Cerebellar cortex (tissue), 1 donor: ENCODE results near the gene TPPP3.

Source experiments
- DNase-seq: peaks from one replicate; pipeline ENCODE4 v3.0.0-alpha.2; 2015; ENCODE audit warnings: low spot score

TPPP3 gene

DNA sequence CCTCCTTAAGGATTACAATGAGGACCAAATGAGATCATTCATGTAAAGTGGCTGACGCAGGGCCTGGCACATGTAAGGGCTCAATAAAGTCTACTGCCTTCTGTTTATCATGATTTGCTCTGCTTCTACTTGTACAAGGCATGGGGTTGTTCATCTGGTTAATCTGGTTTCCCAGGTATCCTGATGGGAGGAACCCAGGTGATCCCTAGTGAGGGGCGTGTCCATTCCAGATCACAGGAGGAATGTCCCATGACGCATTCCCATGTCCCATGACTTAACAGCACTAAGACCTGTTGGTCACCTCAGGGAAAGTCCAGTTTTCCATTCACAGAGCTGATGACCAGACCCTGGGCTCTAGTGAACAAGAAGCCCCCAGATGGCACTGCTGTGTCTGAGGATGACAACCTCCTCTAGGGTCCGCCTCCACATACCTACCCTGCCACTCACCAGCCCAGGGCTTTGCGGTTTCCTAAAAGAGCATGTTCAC, 11.5 kb upstream of the TPPP3 start:
- DNase-seq, result no peak

DNA sequence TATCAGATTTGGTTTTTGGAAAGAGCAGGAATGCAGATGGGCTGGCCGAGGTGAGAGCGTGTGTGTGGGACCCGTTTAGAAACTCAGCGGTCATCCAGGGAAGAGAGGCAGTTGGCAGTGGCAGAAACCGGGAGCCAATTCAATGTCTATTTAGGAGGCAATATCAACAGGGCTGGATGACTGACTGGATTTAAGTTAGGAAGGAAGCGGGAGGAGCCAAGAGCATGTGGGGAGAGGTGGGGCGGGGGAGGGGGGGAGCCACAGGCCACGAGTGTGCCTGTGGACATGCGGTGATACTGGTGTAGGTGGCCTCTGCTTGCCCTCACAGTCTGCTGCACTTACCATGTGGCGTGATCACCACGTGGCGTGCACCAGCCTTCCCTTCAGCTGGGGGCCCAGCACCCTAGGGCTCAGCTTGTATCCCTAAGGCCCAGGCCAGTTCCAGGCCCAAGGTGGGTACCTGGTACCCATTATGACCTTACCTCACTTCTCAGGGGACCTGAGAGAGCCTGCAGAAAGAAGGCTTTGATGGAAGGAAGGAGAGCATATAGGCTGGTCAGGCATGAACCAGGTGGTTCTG, 10.8 kb upstream of the TPPP3 start:
- no peak for DNase-seq

DNA sequence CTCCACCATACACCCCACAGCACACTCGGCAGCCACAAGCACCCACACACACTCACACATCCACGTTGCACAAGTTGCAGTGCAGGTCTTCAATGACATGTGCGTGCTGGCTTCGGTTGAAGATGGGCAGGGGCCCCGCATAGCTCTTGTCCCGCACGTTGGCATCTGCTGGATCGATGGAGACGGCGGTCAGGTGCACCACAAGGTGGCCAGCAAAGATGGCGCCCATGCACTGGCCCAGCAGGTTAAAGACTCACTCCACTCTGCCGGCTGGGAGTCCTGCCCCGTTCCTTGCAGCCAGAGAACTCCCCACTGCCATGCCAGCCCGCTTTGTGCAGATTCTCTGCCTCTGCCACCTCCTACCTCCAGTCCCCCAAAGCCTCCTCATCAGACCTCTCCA, 7.6 kb upstream of the TPPP3 start:
- no peak for DNase-seq

DNA sequence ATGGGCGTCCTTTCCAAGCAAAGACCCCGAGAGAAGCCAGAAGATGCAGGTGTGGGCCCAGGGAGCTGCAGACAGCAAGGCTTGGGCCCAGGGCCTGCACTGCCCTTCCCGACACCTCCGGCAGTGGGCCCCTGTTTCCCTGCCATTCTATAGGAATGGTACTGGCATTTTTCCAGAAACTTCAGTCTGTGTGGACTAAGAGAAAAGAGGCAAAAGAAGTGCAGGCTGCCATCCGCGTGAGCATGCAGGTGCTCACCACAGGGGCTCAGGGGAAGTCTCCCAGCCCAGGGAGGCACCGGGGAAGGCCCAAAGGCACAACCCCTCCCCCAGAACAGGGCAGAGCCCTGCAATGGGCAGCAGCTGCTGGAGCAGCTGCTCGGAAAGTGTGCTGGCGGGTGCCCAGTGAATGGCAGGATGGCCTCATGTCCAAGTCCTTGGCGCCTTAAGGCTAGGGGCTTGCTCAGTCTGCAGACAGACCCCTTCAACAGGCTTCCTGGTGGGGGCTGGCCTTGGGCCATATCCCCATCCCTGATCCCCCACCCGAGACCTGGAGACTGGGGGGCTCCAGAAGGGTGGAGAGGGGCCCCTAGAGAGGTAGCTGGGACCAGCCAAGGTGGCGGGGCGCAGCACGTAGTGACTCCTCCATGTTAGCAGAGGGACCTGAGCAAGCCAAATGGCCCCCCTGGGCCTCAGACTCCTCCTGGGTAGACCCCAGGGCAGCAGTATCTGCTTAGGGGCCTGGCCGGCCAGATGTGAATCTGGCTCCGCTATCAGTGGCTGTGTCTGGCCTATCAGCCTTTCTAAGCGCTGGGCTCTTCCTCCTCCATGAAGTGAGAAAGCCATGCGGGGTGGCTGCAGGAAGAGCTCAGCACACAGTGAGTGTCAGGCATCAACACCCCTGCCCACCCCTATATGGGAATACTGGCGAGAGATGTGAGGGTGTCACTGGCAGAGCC, 6.7 kb upstream of the TPPP3 start:
- no peak for DNase-seq

DNA sequence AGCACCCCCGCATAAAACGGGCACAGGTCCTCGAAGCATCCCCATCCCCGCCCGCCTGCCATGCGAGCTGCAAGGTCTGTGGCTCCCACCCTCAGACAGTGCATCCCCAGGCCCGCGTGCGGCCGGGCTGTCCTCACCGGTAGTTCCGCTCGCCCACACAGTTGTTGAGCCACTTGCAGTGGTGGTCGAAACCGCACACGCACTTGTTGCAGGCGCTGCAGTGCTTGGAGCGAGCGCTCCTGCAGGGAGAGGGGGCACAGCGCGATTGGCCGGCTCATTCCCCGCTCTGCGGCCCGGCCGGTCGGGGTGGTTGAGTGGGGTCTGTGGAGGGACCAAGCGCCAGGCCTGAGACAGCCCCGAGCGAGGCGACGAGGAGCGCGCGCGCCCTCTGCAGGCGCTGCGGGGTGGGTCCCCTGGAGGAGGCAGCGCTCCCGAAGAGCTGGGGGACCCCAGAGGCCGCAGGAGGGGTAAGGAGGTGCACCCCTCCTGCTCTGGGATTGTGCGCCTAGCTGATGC, 6.0 kb upstream of the TPPP3 start:
- DNase-seq, result no peak

DNA sequence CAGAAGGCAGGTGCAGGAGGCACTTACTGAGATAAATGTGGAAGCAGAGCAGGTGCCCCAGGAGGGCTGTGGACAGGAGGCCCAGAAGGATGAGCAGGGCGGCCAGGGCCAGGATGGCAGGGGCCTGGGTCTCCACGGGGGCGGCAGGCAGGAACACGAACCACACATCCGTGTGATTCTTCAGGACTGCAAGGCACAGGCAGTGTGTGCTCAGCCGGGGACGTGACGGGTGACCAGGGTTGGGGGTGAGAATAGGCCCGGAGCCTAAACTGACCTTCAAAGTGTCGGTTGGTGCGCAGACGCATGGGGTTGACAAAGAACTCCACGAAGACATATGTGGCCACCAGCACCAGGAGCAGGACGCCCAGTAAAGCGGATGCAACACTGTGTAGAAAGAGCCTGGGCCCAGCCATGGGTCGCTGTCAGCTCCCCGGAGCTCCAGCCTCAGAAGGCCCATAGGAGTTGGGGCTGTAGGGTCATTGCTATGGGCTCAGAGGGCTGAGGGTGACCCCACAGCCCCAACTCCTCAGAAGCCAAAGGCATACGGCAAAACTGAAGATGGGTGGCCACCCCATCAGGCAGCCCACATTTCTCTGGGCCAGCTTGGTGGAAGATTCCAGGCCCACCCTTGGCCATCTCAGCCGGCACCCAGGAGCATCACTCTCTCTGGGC, 5.4 kb upstream of the TPPP3 start:
- DNase-seq, result no peak

DNA sequence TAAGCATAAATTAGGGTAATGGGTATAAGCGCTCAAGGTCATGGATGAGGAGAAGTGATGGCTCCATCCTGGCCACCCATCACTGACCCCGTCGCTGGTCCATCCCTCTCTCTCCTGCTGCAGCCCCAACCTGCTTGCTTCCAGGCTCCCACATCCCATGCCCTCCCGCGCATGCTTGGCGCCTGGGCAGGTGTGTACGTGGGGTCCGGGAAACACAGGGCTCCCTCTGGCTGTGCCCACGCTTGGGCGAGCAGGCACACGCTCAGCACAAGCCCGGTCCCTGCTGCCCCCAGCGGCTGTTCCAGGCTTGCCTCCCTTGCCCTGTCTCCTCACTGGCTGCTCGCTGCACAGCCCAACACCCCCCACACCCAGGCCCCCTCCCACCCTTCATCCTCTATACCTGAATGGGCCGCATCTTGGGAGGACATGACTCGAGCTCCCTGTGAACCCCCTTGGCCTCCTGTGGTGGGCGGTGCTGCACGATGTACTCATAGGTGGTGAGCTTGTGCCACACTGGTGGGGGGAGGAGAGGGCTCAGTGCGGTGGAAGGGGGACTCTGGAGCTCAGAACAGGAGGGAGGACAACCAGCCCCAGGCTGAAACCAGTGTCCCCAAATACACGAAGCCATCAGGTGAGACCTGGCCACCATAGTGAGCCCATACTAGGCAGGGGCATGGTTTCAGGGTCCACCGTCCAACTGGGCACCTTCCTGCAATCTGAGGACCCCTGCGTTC, 4.7 kb upstream of the TPPP3 start:
- no peak for DNase-seq

DNA sequence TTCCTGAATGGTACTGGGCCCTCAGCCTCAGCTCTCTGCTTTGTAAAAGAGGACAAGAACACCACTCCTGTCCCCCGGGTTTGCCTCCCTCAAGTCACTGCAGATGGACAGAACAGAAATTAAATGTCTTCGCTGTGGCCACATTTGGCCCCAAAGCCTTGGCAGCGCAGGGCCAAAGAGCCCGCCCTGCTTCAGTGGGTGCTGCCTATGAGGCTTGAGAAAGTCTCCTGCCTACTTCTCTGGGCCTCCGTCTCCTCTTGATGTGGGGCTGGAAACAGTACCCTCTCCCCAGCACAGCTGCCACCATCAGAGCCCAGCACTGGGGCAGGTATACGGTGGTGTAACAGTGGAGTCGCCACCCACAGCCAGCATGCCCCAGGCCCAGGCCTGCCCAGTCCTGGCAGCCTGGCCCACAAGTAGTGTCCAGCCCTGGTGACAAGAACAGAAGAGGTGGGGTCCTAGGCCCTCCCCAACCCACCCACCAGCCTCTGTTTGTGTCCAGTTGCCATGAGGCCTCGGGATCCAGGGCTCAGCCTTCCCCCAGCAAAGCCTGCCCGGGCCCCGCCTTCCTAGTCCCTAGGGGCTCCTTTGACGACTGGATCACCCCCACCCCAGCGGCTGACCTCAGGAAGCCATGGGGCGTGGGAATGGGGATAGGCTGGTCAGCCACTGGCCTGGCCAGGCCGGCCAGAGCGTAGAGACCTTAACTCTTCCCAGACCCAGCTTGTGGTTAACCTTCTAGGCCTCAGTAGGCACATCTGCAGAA, 3.9 kb upstream of the TPPP3 start:
- DNase-seq, result no peak

DNA sequence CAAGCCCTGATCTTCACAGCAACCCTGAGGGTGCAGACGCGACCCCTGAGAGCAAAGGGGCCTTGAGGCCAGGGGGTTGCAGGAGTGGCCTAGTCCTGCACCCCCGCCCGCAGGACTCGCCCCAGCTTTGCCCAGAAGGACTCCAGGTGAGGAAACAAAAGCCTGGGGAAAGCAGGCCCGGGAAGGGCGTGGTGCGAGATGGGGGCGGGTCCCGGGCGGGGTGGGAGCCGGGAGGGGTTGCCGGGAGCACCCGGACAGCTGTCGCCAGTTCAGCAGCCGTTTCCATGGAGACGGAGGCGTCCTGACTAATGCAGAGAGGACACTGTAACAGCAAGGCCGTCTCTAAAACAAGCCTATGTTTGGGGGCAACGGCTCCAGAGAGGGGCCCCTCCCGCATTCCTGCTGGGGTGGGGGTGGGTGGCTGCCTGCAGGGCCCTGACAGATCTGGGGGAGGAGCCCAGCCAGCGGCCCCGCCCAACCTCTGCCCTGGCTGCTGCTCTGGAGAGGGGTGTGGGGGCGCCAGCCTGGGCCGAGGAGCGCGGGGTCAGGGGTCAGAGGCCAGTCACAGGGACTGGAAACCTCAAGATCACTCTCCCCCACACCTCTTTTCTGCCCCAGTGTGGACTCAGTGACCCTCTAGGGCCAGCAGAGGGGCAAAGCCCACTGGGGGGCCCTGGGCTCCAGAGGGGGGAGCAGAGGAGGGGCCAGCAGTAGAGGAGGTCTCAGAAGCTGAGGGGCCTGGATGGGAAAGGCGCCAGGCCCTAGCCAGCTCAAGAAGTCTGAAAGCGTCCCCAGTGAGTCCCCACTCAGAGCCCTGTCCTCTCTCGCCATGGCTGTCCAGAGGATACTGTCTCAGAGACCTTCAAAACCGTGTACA, 3.1 kb upstream of the TPPP3 start:
- DNase-seq, result no peak

DNA sequence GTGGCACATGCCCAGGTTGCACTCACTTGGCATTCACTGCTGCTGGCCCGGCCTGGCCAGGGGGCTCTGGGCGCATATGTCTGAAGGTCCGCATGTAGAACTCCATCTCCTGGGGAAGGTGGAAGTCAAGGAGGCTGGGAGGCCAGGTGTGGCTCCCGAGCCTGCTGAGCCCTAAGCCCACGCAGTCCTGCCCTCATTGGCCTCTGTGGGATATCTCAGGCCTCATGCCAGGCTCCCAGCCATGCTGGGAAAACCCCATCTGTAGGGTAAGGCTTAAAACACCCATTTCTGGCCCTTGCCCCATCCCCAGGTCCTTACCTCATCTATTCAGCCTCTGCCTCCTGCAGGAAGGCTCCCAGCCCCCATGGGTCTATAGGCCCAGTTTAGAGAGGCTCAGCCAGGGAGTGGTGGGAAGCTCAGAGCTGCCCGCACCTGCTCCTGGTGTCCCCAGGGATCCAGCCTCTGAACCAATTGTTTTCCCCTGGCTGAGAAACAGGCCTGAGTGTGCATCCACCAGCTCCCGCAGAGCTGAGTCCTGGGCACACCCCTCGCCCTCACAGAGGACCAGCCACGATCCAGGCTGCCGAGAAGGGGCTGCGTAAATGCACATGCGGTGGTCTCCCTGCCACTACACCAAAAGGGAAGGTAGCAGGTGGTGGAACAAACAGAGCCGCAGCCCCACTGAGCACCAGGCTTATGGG, 2.3 kb upstream of the TPPP3 start:
- DNase-seq, result no peak

DNA sequence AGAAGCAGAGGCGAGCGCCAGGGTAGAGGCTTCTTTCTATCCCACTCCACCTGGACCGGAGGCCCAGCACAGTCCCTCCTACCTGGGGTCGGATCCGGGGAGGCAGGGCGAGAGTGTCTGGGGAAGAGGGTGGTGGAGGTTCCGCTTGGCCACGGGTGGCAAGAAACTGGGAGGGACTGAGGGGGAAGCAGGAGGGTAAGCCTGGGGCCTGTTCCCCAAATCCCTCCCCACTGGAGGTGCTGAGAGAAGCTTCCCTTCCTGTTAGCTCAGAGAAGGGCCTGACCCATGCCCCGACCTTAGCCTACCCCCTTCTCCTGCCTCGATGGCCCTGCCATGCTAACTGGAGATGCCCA, 1.8 kb upstream of the TPPP3 start:
- DNase-seq, result no peak

DNA sequence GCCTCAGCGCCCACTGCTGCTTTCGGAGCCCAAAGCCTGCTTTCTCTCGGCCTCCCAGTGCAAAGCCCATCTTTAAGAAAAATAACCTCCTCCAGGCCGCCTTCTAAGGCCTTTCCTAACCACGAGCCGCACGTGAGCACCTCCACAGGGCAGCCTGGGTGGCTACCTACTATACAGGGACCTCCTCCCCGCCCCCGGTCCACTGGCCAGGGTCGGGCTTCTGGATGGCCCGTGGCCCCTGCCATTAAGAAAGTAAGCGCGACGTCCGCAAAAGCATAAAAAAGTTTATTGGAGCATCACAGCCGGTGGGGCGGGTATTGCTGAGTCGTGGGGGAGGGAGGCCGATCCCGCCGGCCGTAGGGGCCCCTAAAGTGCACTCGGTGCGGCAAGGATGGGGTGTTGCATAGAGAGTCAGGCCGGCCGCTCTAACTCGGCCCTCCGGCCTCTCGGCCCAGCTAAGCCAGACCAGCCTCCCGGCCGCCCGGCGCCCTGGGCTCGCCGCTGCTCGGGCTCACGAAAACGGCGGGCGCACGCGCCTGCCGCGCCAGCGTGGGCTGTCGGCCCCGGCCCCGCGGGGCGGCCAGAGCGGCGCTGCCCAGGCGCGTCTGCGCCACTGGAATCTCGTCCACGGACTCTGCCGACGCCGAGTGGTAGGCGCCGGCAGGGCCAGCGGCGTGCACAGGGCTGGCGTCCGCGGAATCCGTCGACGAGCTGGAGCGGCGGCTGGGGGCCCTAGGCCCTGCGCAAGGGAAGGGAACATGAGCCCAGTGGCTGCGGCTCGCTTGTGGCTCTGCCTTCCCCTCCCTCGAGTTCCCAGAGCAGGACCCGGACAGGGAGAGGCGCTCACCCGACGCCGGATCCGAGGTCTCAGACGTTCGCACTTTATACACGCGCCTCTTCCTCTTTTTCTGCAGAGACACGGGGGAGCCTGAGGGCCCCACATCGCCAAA, 1.1 kb upstream of the TPPP3 start:
- DNase-seq, result no peak

DNA sequence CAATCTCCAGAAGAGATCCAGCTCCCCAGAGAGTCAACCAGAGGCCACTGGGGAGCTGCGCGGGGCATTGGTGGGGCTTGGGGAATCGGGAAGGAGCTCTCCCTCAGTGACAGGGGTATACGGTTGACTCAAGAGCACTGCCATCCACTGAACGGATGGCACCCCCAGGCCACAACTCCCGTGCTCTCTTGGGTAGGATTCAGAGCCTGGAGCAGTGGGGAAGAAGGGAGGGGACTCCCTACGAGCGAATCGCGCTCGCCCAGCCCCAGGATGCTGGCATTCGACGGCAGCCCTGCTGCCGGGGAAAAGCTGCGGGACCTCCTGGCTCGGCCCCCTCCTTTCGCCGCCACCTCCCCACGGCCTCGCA, 473 bp upstream of the TPPP3 start:
- no peak for DNase-seq

DNA sequence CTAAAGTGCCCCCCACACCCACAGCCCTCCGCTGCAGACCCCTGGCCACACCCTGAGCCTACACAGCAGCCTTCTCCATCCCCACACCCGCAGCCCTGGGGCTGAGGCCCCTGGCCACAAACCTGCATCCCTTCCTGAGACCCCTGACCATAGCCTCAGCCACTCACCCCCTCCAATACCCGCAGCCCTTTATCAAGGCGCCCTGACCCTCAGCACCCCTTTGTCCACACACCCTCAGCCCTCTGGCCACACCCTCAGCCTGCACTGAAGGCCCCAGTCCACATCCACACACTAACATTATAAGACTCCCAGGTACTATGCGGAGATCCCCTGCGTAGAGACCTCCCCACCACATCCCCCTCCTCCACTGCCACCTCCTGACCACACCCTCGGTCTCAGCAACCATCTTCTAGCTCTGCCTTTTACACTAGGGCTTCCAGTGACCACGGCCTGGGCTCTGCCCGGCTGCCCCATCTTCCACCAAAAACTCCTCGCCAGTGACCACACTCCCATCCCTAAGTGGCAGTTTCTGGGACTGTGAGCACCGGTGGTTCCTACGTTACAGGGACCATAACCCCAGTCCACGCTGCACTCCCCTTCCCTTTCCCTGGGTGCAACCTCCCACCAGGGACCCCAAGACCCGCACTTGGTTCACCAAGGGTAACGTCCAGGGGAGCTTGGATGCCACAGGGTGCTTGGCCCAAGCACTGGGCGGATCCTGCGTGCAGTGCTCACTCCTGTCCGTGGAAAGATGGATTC, 818 bp downstream of the TPPP3 start:
- DNase-seq, result no peak

DNA sequence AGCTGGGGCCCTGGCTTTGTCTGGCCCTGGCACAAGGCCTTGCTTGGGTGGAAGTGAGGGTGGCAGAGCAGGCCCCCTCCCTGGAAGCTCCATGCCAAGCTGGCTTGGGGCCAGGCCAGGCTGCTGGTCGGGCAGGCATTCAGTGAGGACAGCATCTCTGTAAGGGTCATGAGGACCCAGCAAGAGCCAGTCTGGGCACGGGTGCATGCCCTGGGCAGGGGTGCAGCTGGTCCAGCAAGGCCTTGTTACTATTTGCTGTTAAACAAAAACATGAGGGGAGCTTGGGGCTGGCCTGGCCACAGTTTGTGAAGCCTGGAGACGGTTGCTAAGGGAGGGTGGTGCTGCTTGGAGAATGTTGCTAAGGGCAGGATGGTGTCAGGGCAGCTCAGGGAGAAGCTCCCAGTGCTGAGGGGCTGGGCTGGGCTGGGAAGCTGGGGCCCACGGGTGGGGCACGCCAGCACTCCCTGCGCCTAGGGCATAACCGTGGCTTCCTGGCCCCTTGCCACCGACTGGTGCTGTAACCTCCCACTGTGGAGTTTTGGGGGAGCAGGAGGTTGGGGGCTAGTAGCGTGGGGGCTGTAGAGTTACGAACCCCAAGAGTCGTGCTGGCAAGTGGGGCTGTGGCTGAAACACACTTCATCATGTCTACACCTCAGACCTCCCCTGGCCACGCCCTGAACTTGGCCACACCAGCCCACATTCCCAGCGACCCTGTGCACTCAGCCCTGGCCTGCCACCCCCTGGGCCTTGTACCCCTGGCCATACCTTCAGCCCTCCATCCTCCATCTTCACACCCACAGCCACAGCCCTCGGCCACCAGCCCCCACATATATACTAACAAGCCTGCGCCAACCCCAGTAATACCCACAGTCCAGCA, 1.6 kb downstream of the TPPP3 start:
- DNase-seq, result peak; percentile 49

DNA sequence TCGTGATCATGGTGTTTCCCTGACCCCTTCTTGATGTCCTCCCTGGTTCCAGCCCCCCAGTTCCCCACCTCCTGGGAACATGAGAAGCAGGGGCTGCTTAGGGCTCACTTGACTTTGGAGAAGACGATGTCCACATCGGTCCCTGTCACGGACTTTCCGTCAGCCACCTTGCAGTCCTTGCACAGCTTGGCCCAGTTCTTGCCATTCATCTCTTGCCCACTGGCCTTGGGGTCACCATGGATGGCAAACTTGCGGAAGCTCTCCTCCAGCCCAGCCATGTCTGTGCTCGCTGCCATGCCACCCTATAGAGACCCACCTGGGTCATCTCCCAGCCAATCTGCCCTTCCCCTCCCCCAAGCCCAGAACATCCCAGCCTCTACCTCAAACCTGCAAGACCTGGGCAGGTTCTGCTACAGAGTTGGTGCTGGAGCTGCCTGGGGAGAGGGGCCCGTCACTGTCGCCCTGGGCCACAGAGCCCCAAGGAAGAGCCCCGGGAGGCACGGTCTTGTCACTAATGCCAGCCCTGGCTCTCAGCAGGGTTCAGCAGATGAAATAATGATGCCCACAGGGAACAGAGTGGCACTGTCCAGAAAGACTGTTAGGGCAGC, 2.4 kb downstream of the TPPP3 start:
- DNase-seq, result no peak
